ENCODE results near the gene FGD2.
"Not testable (repeated sequence)": the region's sequence is repeated elsewhere in the genome, so short reads cannot be mapped to it uniquely, and the experiment has no call there.

Gene FGD2

DNA sequence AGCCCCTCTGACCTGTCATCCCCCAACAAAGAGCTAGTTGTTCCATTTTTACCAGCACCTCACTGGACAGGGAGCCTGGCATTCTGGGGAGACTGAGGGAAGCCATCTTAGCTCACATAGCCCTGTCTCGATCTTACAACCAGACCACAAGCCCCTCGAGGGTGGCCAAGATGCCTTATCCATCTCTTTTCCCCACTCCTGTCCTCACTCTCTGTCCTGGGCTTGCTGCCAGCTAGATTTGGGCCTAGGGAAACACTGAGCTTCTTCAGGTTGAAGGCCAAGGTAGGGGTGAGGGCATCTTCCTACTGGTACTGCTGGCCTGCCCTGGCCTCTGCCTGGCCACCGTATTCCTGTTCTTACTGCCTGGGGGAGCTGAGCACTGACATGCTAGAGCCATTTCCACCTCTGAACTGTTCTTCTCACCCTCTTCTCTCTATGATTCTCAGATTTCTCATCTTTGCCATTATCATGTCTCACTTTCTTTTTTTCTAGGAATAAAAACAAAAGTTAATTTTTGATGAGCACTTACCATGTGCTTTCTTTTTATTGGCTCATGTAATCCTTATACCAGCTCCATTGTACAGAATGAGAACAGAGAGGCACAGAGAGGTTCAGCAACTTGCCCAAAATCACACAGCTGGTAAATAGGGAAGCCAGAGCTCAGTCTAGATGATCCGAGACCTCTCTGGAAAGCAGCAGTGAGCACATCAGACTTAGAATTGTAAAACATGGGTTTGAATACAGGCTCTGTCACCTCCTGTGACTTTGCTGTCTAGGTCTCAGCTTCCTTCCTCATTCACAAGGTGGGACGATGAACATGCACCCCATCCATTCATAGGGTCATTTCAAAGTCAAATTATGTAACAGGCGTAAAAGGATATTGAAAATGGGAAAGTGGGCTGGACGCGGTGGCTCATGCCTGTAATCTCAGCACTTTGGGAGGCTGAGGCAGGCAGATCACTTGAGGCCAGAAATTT, 28.7 kb downstream of the FGD2 start:
- Mint-ChIP-seq H3K9me3 (no peaks in the 10 kb centered on the region), H3K36me3 (ENCODE audit: insufficient read depth) (peaks cover 1% of the 10 kb centered on the region)

GRCh38 chr6:37036146-37036545, 30.7 kb downstream of the FGD2 start:
- DNase-seq (ENCODE audit: low spot score in 2 of 2) (no peak), ATAC-seq (replicated peaks; ENCODE audit: extremely low read depth, poor library complexity, severe bottlenecking) (no peak)
- H3K9me3 Mint-ChIP-seq, result no peaks in the 10 kb centered on the region
- H3K27ac Mint-ChIP-seq (ENCODE audit: low read depth), result no peak overlapping the region
- no peaks in the 10 kb centered on the region for H3K36me3 Mint-ChIP-seq (ENCODE audit: insufficient read depth)
- H3K4me1 Mint-ChIP-seq, result peaks cover 16% of the 10 kb centered on the region
- no peak overlapping the region for H3K4me3 Mint-ChIP-seq
- H3K27me3 Mint-ChIP-seq, result no peaks in the 10 kb centered on the region

More for the DNA sequence above, 28.7 kb downstream of the FGD2 start:
- H3K4me3 Mint-ChIP-seq, result no peak overlapping the region
- DNase-seq (ENCODE audit: low spot score in 2 of 2) (no peak), ATAC-seq (replicated peaks; ENCODE audit: extremely low read depth, poor library complexity, severe bottlenecking) (no peak)
- no peaks in the 10 kb centered on the region for H3K27me3 Mint-ChIP-seq
- H3K27ac Mint-ChIP-seq (ENCODE audit: low read depth), result peak overlapping the region; percentile 52
- peaks cover 20% of the 10 kb centered on the region for H3K4me1 Mint-ChIP-seq

- H3K4me3 Mint-ChIP-seq, result no peak overlapping the region
- no peaks in the 10 kb centered on the region for H3K36me3 Mint-ChIP-seq (ENCODE audit: insufficient read depth)
- no peak overlapping the region for H3K27ac Mint-ChIP-seq (ENCODE audit: low read depth)
- no peak for ATAC-seq (replicated peaks; ENCODE audit: extremely low read depth, poor library complexity, severe bottlenecking)
- no peak for DNase-seq (ENCODE audit: low spot score in 2 of 2)
- H3K9me3 Mint-ChIP-seq, result no peaks in the 10 kb centered on the region
- H3K4me1 Mint-ChIP-seq, result peaks cover 14% of the 10 kb centered on the region
- H3K27me3 Mint-ChIP-seq, result no peaks in the 10 kb centered on the region
Observed at GRCh38 chr6:37038292-37039198, 33.1 kb downstream of the FGD2 start.

DNA sequence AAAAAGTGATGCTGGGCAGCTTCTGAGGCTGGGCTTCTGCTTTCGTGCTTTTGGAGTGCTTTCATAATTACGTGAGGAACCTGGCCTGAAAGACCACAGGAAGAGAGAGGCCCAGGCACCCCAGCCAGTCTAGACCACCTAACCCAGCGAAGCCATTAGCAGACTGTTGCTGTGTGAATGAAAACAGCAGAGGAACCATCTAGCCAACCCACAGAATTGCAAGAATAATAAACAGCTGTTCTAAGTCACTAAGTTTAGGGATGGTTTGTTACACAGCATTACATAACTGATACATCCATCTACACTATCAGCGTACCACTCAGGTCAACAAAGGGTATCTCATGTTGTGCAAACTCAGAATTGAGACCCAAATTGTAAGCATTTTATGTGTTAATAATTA, 34.5 kb downstream of the FGD2 start:
- DNase-seq (ENCODE audit: low spot score in 2 of 2) (no peak), ATAC-seq (replicated peaks; ENCODE audit: extremely low read depth, poor library complexity, severe bottlenecking) (no peak)
- H3K27ac Mint-ChIP-seq (ENCODE audit: low read depth), result no peak overlapping the region
- H3K4me1 Mint-ChIP-seq, result peaks cover 6% of the 10 kb centered on the region
- H3K36me3 Mint-ChIP-seq (ENCODE audit: insufficient read depth), result no peaks in the 10 kb centered on the region
- no peak overlapping the region for H3K4me3 Mint-ChIP-seq
- no peaks in the 10 kb centered on the region for H3K9me3 Mint-ChIP-seq
- no peaks in the 10 kb centered on the region for H3K27me3 Mint-ChIP-seq

DNA sequence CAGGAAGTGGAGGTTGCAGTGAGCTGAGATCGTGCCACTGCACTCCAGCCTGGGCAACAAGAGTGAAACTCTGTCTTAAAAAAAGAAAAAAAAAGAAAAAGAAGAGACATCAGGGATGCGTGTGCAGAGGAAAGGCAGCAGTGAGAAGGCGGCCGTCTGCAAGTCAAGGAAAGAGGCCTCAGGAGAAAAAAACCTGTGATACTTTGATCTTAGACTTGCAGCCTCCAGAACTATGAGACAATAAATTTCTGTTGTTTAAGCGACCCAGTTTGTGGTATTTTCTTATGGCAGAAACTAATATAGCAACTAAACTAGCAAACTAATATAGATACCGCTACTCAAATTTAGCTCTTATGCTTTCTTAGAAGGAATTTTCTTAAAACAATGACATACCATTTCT, 36.1 kb downstream of the FGD2 start:
- Mint-ChIP-seq H3K36me3 (ENCODE audit: insufficient read depth) (no peaks in the 10 kb centered on the region), H3K27ac (ENCODE audit: low read depth) (peak overlapping the region; percentile 44), H3K27me3 (no peaks in the 10 kb centered on the region), H3K4me1 (peaks cover 8% of the 10 kb centered on the region), H3K9me3 (no peaks in the 10 kb centered on the region), H3K4me3 (no peak overlapping the region)
- DNase-seq (ENCODE audit: low spot score in 2 of 2) (no peak), ATAC-seq (replicated peaks; ENCODE audit: extremely low read depth, poor library complexity, severe bottlenecking) (no peak)

- no peak overlapping the region for H3K4me3 Mint-ChIP-seq
- no peaks in the 10 kb centered on the region for H3K9me3 Mint-ChIP-seq
- H3K4me1 Mint-ChIP-seq, result peaks cover 11% of the 10 kb centered on the region
- peak overlapping the region; percentile 44 for H3K27ac Mint-ChIP-seq (ENCODE audit: low read depth)
- no peak for ATAC-seq (replicated peaks; ENCODE audit: extremely low read depth, poor library complexity, severe bottlenecking)
- DNase-seq (ENCODE audit: low spot score in 2 of 2), result no peak
- H3K27me3 Mint-ChIP-seq, result no peaks in the 10 kb centered on the region
- no peaks in the 10 kb centered on the region for H3K36me3 Mint-ChIP-seq (ENCODE audit: insufficient read depth)
Observed at GRCh38 chr6:37042150-37042549, 36.7 kb downstream of the FGD2 start.

DNA sequence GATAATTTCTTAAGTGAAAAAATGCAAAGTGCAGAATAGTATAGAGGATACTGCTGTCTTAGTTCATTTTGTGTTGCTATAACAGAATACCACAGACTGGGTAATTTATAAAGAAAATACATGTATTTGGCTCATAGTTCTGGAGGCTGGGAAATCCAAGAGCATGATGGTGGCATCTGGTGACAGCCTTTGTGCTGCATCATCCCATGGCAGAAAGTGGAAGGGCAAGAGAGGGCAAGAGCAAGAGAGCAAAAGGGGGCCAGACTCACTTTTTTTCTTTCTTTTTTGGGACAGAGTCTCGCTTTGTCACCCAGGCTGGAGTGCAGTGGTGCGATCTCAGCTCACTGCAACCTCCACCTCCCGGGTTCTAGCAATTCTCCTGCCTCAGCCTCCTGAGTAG, 37.6 kb downstream of the FGD2 start:
- H3K4me3 Mint-ChIP-seq; H3K36me3 Mint-ChIP-seq (ENCODE audit: insufficient read depth); H3K27ac Mint-ChIP-seq (ENCODE audit: low read depth); ATAC-seq (replicated peaks; ENCODE audit: extremely low read depth, poor library complexity, severe bottlenecking); H3K27me3 Mint-ChIP-seq; H3K9me3 Mint-ChIP-seq; DNase-seq (ENCODE audit: low spot score in 2 of 2): not testable (repeated sequence)
- peaks cover 20% of the 10 kb centered on the region for H3K4me1 Mint-ChIP-seq

GRCh38 chr6:37047346-37047688, 41.9 kb downstream of the FGD2 start:
- peaks cover 4% of the 10 kb centered on the region for H3K9me3 Mint-ChIP-seq
- H3K4me1 Mint-ChIP-seq, result peaks cover 54% of the 10 kb centered on the region
- DNase-seq (ENCODE audit: low spot score in 2 of 2), result no peak
- peaks cover 9% of the 10 kb centered on the region for H3K36me3 Mint-ChIP-seq (ENCODE audit: insufficient read depth)
- no peak for ATAC-seq (replicated peaks; ENCODE audit: extremely low read depth, poor library complexity, severe bottlenecking)
- no peaks in the 10 kb centered on the region for H3K27me3 Mint-ChIP-seq
- H3K27ac Mint-ChIP-seq (ENCODE audit: low read depth), result peak overlapping the region; percentile 97
- H3K4me3 Mint-ChIP-seq, result no peak overlapping the region

DNA sequence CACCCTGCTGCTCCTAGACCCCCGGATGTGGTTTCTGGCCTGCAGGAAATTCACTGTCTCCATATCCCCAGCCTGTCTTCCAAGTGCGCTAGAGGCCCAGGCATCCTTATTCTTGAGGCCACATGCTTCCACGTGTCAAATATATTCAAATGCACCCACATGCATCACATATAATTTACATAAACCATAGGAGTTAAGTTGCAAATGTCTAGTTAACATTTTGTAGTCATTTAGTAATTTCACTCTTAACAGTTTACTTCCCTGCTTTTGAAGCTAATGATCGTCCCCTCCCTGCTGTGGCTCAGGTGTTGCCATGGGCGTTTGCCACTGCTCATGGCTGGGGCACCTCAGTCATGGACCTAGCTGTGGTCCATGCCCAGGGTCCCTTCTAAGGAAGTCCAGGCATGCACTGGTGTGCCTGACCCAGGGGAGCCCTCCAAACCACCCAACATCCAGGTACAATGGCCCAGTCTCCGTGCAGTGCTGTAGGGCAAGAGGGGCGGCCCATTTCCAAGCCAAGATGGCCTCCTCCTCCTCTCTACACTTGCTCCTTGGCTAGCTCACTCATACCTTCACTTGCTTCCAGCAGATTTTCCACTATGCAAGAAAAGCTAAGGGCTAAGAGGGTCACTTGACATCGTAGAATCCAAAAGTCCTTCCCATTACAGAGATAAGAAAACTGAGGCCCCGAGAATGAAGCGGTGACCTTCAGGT, 42.4 kb downstream of the FGD2 start:
- ATAC-seq (replicated peaks; ENCODE audit: extremely low read depth, poor library complexity, severe bottlenecking), result no peak
- Mint-ChIP-seq H3K4me1 (peaks cover 54% of the 10 kb centered on the region), H3K36me3 (ENCODE audit: insufficient read depth) (peaks cover 9% of the 10 kb centered on the region), H3K27me3 (no peaks in the 10 kb centered on the region), H3K9me3 (peaks cover 4% of the 10 kb centered on the region), H3K4me3 (no peak overlapping the region), H3K27ac (ENCODE audit: low read depth) (peak overlapping the region; percentile 97)
- DNase-seq (ENCODE audit: low spot score in 2 of 2), result no peak

DNA sequence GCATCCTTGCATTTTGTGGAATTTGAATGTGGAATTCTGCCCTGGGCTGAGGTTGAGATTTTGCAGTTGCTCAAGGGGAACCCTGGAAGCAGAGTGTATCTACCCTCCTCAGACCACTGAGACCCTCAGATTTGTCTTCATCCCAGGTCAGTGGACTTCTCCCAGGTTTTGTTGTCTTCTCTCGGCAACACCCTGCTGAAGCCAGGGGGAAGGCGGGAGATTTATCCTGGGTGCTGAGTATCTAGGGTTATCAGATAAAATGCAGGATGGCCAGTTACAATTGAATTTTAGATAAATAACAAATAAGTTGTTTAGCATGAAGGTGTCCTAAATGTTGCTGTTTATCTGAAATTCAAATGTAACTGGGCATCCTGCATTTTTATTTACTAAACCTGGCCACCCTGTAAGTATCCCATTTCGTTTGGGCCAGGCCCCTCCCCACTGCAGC, 43.0 kb downstream of the FGD2 start:
- H3K9me3 Mint-ChIP-seq, result peaks cover 4% of the 10 kb centered on the region
- peaks cover 9% of the 10 kb centered on the region for H3K36me3 Mint-ChIP-seq (ENCODE audit: insufficient read depth)
- no peak for ATAC-seq (replicated peaks; ENCODE audit: extremely low read depth, poor library complexity, severe bottlenecking)
- H3K27ac Mint-ChIP-seq (ENCODE audit: low read depth), result peak overlapping the region; percentile 97
- H3K4me1 Mint-ChIP-seq, result peaks cover 54% of the 10 kb centered on the region
- no peaks in the 10 kb centered on the region for H3K27me3 Mint-ChIP-seq
- peak overlapping the region; percentile 77 for H3K4me3 Mint-ChIP-seq
- DNase-seq (ENCODE audit: low spot score in 2 of 2), result no peak

DNA sequence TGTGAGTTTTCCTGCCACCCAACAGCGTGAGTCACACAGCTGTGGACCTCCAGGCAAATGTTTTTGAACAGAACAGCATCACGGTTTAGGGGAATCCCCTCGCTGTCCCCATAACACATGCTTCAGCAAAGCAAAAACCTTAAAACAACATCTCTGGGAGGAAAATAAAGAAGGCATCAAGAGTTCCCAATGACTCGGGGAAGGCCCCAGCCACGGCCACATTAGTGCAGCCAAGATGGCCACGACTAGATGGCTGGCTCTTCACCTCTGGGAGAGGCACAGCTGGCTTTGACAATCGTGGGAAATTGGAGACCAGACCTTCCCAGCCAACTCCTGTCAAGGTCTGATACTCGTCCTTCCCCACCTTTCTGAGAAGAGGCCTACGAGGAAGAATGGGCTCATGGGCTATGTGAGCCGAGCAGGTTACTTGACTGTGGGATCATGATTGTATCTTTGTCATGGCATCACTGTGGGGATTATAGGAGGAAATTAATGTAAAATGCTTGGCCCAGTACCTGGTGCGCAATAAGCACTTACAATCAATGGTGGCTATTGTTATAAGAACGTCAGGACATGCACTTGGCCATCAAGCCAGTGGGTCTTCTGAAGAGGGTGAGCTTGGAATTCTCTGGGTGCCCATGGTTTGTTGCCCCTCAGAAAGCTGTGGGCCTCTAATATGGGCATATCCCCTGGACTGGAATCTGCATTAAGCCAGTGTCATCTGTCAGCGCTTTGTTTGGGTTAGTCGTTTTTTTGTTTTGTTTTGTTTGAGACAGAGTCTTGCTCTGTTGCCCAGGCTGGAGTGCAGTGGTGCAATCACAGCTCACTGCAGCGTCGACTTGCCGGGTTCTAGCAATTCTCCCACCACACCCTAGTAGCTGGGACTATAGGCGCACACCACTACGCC, 43.6 kb downstream of the FGD2 start:
- Mint-ChIP-seq H3K27ac (ENCODE audit: low read depth) (peak overlapping the region; percentile 97), H3K9me3 (peaks cover 4% of the 10 kb centered on the region), H3K36me3 (ENCODE audit: insufficient read depth) (peaks cover 9% of the 10 kb centered on the region), H3K27me3 (no peaks in the 10 kb centered on the region), H3K4me3 (peak overlapping the region; percentile 77), H3K4me1 (peaks cover 56% of the 10 kb centered on the region)
- peak; percentile 82 for ATAC-seq (replicated peaks; ENCODE audit: extremely low read depth, poor library complexity, severe bottlenecking)
- DNase-seq (ENCODE audit: low spot score in 2 of 2), result peak in 1 of 2 donors; percentile 53

Measured in central memory CD8-positive, alpha-beta T cell (primary cell).